Keratinocyte (primary cell): ENCODE results near the gene EPG5.

ENCODE experiments used
- EZH2 ChIP-seq: IDR thresholded peaks from one replicate; pipeline ENCODE4 v1.6.1; 2012; ENCODE audit warnings: inconsistent platforms, mild to moderate bottlenecking, low read length, moderate library complexity
- TF ChIP-seq, protein P1 (sequence below), 3 experiments: IDR thresholded peaks in 1 of 3; conservative IDR thresholded peaks in 1 of 3; optimal IDR thresholded peaks in 1 of 3; 2 replicates in 2 of 3; 3 replicates in 1 of 3; pipeline versions ENCODE3 to v1.5.1; 2011; ENCODE audit warnings: low read length in 3 of 3, mild to moderate bottlenecking in 3 of 3, moderate library complexity in 2 of 3, control low read depth in 1 of 3, inconsistent platforms in 1 of 3; ENCODE audit not compliant: insufficient read depth in 2 of 3; ENCODE audit errors: extremely low read depth in 1 of 3

DNA sequence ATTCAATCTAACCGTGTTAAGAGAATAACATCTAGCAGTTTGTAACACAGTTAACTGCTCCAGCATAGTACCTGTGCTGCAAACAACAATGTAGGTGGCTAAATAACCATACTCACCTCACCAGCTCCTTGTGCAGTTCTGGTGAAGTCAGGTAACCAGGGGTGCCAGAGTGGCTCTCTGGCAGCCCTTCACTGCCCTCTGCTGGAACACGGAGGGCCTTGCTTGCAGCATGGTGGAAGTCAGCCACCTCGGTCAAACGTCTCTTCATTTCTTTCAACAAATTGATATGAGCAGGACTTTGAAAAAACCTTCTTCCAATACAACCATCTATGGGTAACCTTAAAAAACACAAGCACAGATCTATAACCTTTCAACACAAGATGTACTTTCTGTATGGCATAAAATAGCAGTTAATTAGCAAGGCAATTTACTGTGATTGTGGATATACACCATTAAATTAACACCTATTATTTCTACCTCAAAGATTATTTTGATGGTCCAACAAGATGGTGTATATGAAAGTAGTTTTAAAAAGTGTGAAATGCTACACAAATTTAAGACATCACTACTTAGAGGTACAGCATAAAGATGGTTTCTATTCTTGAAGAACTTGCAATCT is 56.6 kb downstream of the EPG5 start:
- TF ChIP-seq, protein P1, sequence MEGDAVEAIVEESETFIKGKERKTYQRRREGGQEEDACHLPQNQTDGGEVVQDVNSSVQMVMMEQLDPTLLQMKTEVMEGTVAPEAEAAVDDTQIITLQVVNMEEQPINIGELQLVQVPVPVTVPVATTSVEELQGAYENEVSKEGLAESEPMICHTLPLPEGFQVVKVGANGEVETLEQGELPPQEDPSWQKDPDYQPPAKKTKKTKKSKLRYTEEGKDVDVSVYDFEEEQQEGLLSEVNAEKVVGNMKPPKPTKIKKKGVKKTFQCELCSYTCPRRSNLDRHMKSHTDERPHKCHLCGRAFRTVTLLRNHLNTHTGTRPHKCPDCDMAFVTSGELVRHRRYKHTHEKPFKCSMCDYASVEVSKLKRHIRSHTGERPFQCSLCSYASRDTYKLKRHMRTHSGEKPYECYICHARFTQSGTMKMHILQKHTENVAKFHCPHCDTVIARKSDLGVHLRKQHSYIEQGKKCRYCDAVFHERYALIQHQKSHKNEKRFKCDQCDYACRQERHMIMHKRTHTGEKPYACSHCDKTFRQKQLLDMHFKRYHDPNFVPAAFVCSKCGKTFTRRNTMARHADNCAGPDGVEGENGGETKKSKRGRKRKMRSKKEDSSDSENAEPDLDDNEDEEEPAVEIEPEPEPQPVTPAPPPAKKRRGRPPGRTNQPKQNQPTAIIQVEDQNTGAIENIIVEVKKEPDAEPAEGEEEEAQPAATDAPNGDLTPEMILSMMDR (optimal IDR thresholded peaks at IDR 0.05 in 1 of 3, IDR thresholded peaks at IDR 0.05 in 1 of 3, conservative IDR thresholded peaks at IDR 0.05 in 1 of 3; ENCODE audit: extremely low read depth in 1 of 3, insufficient read depth in 2 of 3, low read length in 3 of 3), result peak; percentile 84 to 86 (median 84)
- TF ChIP-seq EZH2, result no peak
